Measurements from ENCODE around the gene PHYHD1. TPM values are rescaled to one million over a fixed set of nuclear protein-coding genes. Genes with fewer than 3 reads are reported as not detected.

The PHYHD1 gene
- total and polyA plus RNA-seq, 2 donors (not counting 3 experiments of a cell fraction or from before 2014, with no cell fraction given): 1.1 to 1.8 TPM

GRCh38 chr9:128940946-128941755 is 20.4 kb downstream of the PHYHD1 start:
- FAIRE-seq (no peak), DNase-seq (ENCODE audit: low read depth, low spot score) (no peak)
- peaks cover 7% of the 10 kb centered on the region for H3K79me2 ChIP-seq (ENCODE audit: control insufficient read depth, insufficient read depth, low read length)
- peaks cover 0 to 5% of the 10 kb centered on the region in 2 experiments for H3K36me3 ChIP-seq (ENCODE audit: control insufficient read depth in 2 of 2, extremely low read depth in 1 of 2, insufficient read depth in 2 of 2, low read length in 2 of 2)
- no peak for TF ChIP-seq POLR2A (IDR thresholded peaks at IDR 0.05; ENCODE audit: low read depth, low read length)
- TF ChIP-seq FOS (IDR thresholded peaks at IDR 0.05; ENCODE audit: borderline replicate concordance, insufficient read depth, low read length): no peak
- no peak for TF ChIP-seq EZH2 (IDR thresholded peaks at IDR 0.05; ENCODE audit: borderline replicate concordance, low read depth, low read length, severe bottlenecking)
- TF ChIP-seq GATA2 (IDR thresholded peaks at IDR 0.05; ENCODE audit: insufficient read depth, insufficient read length, low read depth, low read length): no peak
- TF ChIP-seq MAX (IDR thresholded peaks at IDR 0.05; ENCODE audit: insufficient read depth, insufficient read length): no peak
- TF ChIP-seq CTCF (IDR thresholded peaks at IDR 0.05; ENCODE audit: extremely low read depth in 1 of 2, insufficient read depth in 1 of 2, low read depth in 1 of 2, low read length in 2 of 2): no peak
- no peak for TF ChIP-seq JUN (IDR thresholded peaks at IDR 0.05; ENCODE audit: borderline replicate concordance, insufficient read depth, insufficient read length, low read depth)
- TF ChIP-seq POLR2AphosphoS5 (IDR thresholded peaks at IDR 0.05; ENCODE audit: insufficient read depth, low read depth, low read length): no peak
- no peak for TF ChIP-seq MYC (IDR thresholded peaks at IDR 0.05; ENCODE audit: low read depth, low read length)
- peaks cover 19% of the 10 kb centered on the region for H3K4me1 ChIP-seq (ENCODE audit: control insufficient read depth, extremely low read depth, insufficient read depth, low read length)
- no TSS peak for BruUV-seq (replicated peaks)
- intact Hi-C loops (cut with micrococcal nuclease) (no loop called here), dilution Hi-C loops (cut with MboI; ENCODE audit: extremely low pct_ligation_motif_present, low sequenced_read_pairs) (no loop called here)
- no peaks in the 10 kb centered on the region for H3K9me1 ChIP-seq (replicated peaks; ENCODE audit: control insufficient read depth, extremely low read depth, insufficient read depth, low read length)
- H3K4me2 ChIP-seq (ENCODE audit: insufficient read depth, low read length): no peak overlapping the region
- H3K9ac ChIP-seq (replicated peaks; ENCODE audit: extremely low read depth, insufficient read depth, low read length): no peak overlapping the region
- ChIA-PET POLR2A (no interaction called here), CTCF (interaction anchor here (1.3 kb wide), 1 partner anchor 12 kb away, joined by 3 read pairs; no protein-coding TSS in a partner anchor)
- H3K27me3 ChIP-seq (ENCODE audit: control insufficient read depth in 2 of 2, insufficient read depth in 2 of 2, low read length in 2 of 2): no peaks in the 10 kb centered on the region
- no peaks in the 10 kb centered on the region for H3K9me3 ChIP-seq (replicated peaks; ENCODE audit: control insufficient read depth, insufficient read depth, low read length)
- no peak overlapping the region for H3K27ac ChIP-seq (ENCODE audit: insufficient read depth, low read depth, low read length)
- H4K20me1 ChIP-seq (replicated peaks; ENCODE audit: control insufficient read depth, extremely low read depth, insufficient read depth, low read length): no peaks in the 10 kb centered on the region
- no peak overlapping the region for H3K4me3 ChIP-seq (replicated peaks in 1 of 3; ENCODE audit: insufficient read depth in 1 of 3, low read depth in 1 of 3, low read length in 3 of 3)
- H2AFZ ChIP-seq (ENCODE audit: low read depth, low read length): no peak overlapping the region
